ENCODE results near the gene PHF21A. TPM values are rescaled to one million over a fixed set of nuclear protein-coding genes. Genes with fewer than 3 reads are reported as not detected.

The PHF21A gene
- total and polyA plus RNA-seq, 2 of the 13 experiments (the other 11 are each of a cell fraction or from before 2014, with no cell fraction given), result 4.1 to 34.6 TPM

DNA sequence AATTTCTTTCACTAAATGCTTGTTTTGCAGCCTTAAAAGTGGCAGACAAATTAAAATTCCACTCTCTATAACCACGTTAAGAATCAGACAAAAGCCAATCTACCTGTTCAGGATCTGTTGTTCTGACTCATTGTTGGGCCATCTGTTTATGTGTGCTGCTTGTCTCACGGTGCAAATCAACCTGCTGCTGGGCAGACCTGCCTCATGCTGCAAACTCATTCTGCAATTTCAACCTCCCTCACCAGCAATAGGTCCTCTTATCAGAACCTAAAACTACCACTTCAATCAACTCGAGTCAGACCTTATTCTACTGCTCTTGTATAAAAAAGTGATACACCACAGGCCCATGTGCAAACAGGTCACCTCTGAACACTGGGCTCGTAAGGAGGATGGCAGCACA is 123.7 kb downstream of the PHF21A start:
- Histone ChIP-seq H3K79me2 (ENCODE audit: insufficient read depth, low read length) (no peaks in the 10 kb centered on the region), H3K27ac (ENCODE audit: extremely low read length, insufficient read depth, low read length) (no peak overlapping the region), H4K20me1 (ENCODE audit: insufficient read depth, low read length) (no peaks in the 10 kb centered on the region), H2AFZ (ENCODE audit: low read length) (no peak overlapping the region), H3K36me3 (replicated peaks in 1 of 2; ENCODE audit: control insufficient read depth in 1 of 2, insufficient read depth in 2 of 2, low read length in 2 of 2) (no peaks in the 10 kb centered on the region; a peak in 1 of 5 replicates), H3K27me3 (ENCODE audit: control insufficient read depth in 1 of 2, insufficient read depth in 2 of 2, low read length in 2 of 2) (no peaks in the 10 kb centered on the region), H3K4me3 (replicated peaks in 1 of 3; ENCODE audit: insufficient read depth in 1 of 3, low read depth in 2 of 3, low read length in 3 of 3) (no peak overlapping the region), H3K9me3 (ENCODE audit: low read length) (no peaks in the 10 kb centered on the region), H3K9ac (ENCODE audit: insufficient read depth, low read depth, low read length) (no peak overlapping the region), H3K4me1 (ENCODE audit: insufficient read depth, low read length) (no peaks in the 10 kb centered on the region), H3K4me2 (ENCODE audit: low read depth, low read length) (no peak overlapping the region)
- in situ Hi-C loops (cut with HindIII; ENCODE audit: extremely low pct_ligation_motif_present, low pct_unique_long_range_greater_than_20kb) (no loop called here), intact Hi-C loops (cut with micrococcal nuclease; ENCODE audit: unreplicated experiment) (no loop called here)
- WGBS (ENCODE audit: low lambda C conversion rate), result 72% methylated on average over 4 of the region's 4 CpGs
- no TSS peak for BruUV-seq (replicated peaks)
- TF ChIP-seq, protein P1, sequence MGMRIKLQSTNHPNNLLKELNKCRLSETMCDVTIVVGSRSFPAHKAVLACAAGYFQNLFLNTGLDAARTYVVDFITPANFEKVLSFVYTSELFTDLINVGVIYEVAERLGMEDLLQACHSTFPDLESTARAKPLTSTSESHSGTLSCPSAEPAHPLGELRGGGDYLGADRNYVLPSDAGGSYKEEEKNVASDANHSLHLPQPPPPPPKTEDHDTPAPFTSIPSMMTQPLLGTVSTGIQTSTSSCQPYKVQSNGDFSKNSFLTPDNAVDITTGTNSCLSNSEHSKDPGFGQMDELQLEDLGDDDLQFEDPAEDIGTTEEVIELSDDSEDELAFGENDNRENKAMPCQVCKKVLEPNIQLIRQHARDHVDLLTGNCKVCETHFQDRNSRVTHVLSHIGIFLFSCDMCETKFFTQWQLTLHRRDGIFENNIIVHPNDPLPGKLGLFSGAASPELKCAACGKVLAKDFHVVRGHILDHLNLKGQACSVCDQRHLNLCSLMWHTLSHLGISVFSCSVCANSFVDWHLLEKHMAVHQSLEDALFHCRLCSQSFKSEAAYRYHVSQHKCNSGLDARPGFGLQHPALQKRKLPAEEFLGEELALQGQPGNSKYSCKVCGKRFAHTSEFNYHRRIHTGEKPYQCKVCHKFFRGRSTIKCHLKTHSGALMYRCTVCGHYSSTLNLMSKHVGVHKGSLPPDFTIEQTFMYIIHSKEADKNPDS (CRISPR knock-in tag; IDR thresholded peaks at IDR 0.05), result no peak
- TF ChIP-seq ZNF496 (CRISPR knock-in tag; IDR thresholded peaks at IDR 0.05; ENCODE audit: insufficient replicate concordance) (no peak), TARDBP (CRISPR knock-in tag; IDR thresholded peaks at IDR 0.05) (no peak), ZNF260 (CRISPR knock-in tag; IDR thresholded peaks at IDR 0.05; ENCODE audit: borderline replicate concordance, low read depth) (no peak), ZNF468 (CRISPR knock-in tag; IDR thresholded peaks at IDR 0.05) (no peak), NKX3-1 (CRISPR knock-in tag; IDR thresholded peaks at IDR 0.05) (no peak), ZNF75D (CRISPR knock-in tag; IDR thresholded peaks at IDR 0.05; ENCODE audit: borderline replicate concordance) (no peak)
- ChIA-PET POLR2A (no interaction called here), CTCF (ENCODE audit: low intra/inter-chr PET ratio, low total read pairs) (no interaction called here)
- no peak for FAIRE-seq
- ATAC-seq, result no peak
- no peak for DNase-seq (ENCODE audit: low spot score)

DNA sequence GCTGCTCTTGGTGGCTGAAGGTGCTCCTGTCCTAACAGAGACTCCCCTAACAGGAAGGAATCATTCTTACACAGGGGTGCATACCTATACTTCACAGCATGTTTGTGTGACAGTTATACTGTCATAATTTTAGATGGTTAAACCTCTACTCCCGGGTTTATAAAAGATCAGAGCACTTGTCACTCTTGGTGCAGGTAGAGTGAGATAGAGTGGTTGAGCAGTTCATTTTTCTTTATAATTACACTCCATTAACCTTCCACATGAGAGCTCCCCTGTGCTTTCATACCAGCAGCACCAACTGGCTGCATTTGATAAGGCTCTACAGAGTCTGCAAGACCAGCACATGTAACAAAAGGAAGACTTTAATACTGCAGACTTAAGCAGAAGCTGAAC is 125.9 kb downstream of the PHF21A start:
- Histone ChIP-seq H3K79me2 (ENCODE audit: insufficient read depth, low read length) (no peaks in the 10 kb centered on the region), H3K36me3 (replicated peaks in 1 of 2; ENCODE audit: control insufficient read depth in 1 of 2, insufficient read depth in 2 of 2, low read length in 2 of 2) (no peaks in the 10 kb centered on the region; a peak in 1 of 5 replicates), H3K4me1 (ENCODE audit: insufficient read depth, low read length) (no peaks in the 10 kb centered on the region), H3K4me3 (replicated peaks in 1 of 3; ENCODE audit: insufficient read depth in 1 of 3, low read depth in 2 of 3, low read length in 3 of 3) (no peak overlapping the region), H3K9me3 (ENCODE audit: low read length) (no peaks in the 10 kb centered on the region), H3K9ac (ENCODE audit: insufficient read depth, low read depth, low read length) (no peak overlapping the region), H3K27ac (ENCODE audit: extremely low read length, insufficient read depth, low read length) (no peak overlapping the region), H4K20me1 (ENCODE audit: insufficient read depth, low read length) (no peaks in the 10 kb centered on the region), H3K4me2 (ENCODE audit: low read depth, low read length) (no peak overlapping the region), H2AFZ (ENCODE audit: low read length) (no peak overlapping the region), H3K27me3 (ENCODE audit: control insufficient read depth in 1 of 2, insufficient read depth in 2 of 2, low read length in 2 of 2) (no peaks in the 10 kb centered on the region)
- POLR2A ChIA-PET, result interaction anchor here (0.6 kb wide), 1 partner anchor 1376 kb away, joined by 3 read pairs; no protein-coding TSS in a partner anchor
- FAIRE-seq (no peak), ATAC-seq (no peak), DNase-seq (ENCODE audit: low spot score) (no peak)
- CTCF ChIA-PET (ENCODE audit: low intra/inter-chr PET ratio, low total read pairs), result no interaction called here
- BruUV-seq (replicated peaks), result no TSS peak
- TF ChIP-seq ZNF12 (CRISPR knock-in tag; IDR thresholded peaks at IDR 0.05) (no peak), HMG20A (CRISPR knock-in tag; IDR thresholded peaks at IDR 0.05; ENCODE audit: borderline replicate concordance) (no peak), RFX1 (IDR thresholded peaks at IDR 0.05) (no peak), XBP1 (CRISPR knock-in tag; IDR thresholded peaks at IDR 0.05) (no peak), ONECUT2 (CRISPR knock-in tag; IDR thresholded peaks at IDR 0.05) (no peak)
- TF ChIP-seq, protein P2, sequence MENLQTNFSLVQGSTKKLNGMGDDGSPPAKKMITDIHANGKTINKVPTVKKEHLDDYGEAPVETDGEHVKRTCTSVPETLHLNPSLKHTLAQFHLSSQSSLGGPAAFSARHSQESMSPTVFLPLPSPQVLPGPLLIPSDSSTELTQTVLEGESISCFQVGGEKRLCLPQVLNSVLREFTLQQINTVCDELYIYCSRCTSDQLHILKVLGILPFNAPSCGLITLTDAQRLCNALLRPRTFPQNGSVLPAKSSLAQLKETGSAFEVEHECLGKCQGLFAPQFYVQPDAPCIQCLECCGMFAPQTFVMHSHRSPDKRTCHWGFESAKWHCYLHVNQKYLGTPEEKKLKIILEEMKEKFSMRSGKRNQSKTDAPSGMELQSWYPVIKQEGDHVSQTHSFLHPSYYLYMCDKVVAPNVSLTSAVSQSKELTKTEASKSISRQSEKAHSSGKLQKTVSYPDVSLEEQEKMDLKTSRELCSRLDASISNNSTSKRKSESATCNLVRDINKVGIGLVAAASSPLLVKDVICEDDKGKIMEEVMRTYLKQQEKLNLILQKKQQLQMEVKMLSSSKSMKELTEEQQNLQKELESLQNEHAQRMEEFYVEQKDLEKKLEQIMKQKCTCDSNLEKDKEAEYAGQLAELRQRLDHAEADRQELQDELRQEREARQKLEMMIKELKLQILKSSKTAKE (CRISPR knock-in tag; IDR thresholded peaks at IDR 0.05; ENCODE audit: borderline replicate concordance), result no peak
- WGBS (ENCODE audit: low lambda C conversion rate), result 73% methylated on average over 1 of the region's 1 CpG
- intact Hi-C loops (cut with micrococcal nuclease; ENCODE audit: unreplicated experiment), result no loop called here
- in situ Hi-C loops (cut with HindIII; ENCODE audit: extremely low pct_ligation_motif_present, low pct_unique_long_range_greater_than_20kb), result no loop called here
